IPS DF 6.9 (cell line): ENCODE measurements around the gene PCID2.

Experiments used
- DNase-seq: peaks from one replicate; pipeline ENCODE4 v3.0.0-alpha.2; 2013; ENCODE audit warnings: low read depth, low spot score
- H3K27ac ChIP-seq: one replicate; pipeline ENCODE4 v1.5.1; 2013; ENCODE audit warnings: low read length, control low read depth
- H3K27me3 ChIP-seq: 2 replicates; pipeline ENCODE4 v1.6.1; 2013; ENCODE audit warnings: mild to moderate bottlenecking, low read length; ENCODE audit not compliant: control insufficient read depth, insufficient read depth
- H3K36me3 ChIP-seq: 2 replicates; pipeline ENCODE4 v1.6.1; 2013; ENCODE audit warnings: low read length; ENCODE audit not compliant: control insufficient read depth, insufficient read depth
- H3K4me1 ChIP-seq: 2 replicates; pipeline ENCODE4 v1.6.1; 2013; ENCODE audit warnings: low read length; ENCODE audit not compliant: control insufficient read depth, insufficient read depth
- H3K4me3 ChIP-seq: 2 replicates; pipeline ENCODE4 v1.5.1; 2013; ENCODE audit warnings: mild to moderate bottlenecking, low read length
- H3K9me3 ChIP-seq: 2 replicates; pipeline ENCODE4 v1.6.1; 2013; ENCODE audit warnings: low read length, inconsistent platforms; ENCODE audit not compliant: control insufficient read depth, insufficient read depth
- WGBS: extraction: QIAGEN DNeasy Blood & Tissue Kit; methylation state at CpG from one replicate; pipeline ENCODE4 v1.1.7; 2013; ENCODE audit warnings: mixed read lengths, missing lambda C conversion rate; ENCODE audit not compliant: insufficient read length, insufficient coverage; 5-methylcytosine and 5-hydroxymethylcytosine counted together

The PCID2 gene

DNA sequence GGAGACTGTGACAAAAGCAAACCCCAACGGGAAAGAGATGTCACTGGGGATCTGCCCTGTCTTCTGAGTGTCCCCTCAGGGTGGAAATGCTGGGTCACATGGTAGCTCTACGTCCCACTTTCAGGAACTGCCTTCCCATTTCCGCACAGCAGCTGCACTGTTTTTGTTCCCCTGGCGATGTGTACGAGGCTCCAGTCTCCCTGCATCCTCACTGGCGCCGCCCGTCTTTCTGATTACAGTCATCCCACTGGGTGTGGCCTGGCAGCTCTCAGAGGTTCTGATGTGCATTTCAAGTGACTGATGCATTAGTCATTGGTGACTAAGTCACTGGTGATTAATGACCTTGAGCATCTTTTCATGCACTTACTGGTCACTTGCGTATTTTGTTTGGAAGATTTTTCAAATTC lies 21.2 kb downstream of the PCID2 start:
- no peaks in the 10 kb centered on the region for H3K27me3 ChIP-seq
- H3K4me3 ChIP-seq, result no peak overlapping the region
- DNase-seq, result no peak
- no peaks in the 10 kb centered on the region for H3K9me3 ChIP-seq
- H3K27ac ChIP-seq, result no peak overlapping the region
- no peaks in the 10 kb centered on the region for H3K4me1 ChIP-seq
- no CpG with 5 or more reads among the region's 9 CpGs for WGBS
- H3K36me3 ChIP-seq, result peaks cover 17% of the 10 kb centered on the region

DNA sequence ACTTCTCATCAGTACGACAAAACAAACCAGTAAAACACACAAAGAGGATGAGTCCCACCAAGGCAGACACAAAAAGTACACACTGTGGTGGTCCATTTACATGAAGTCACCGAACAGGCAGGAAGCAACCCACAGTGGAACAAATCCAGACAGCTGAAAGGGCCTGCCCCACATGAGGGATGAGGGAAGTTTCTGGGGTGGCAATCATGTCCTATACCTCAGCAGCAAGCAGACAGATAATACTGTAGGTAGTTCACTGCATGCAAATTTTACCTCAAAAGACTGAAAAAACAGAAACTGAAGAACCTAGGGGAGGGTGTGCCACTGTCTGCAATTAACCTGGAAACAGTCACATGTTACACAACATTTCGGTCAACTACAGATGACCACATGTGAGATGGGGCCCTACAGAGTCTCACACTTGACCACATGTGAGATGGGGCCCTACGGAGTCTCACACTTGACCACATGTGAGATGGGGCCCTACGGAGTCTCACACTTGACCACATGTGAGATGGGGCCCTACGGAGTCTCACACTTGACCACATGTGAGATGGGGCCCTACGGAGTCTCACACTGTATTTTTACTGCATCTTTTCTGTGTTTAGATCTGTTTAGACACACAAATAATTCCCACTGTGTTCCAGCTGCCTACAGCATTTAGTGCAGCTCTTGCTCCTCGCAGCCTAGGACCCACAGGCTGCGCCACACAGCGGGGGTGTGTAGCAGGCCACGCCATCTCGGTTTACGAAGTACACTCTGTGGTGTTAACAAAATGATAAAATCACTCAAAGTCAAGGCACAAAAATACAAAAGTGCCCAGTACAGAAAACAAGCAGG lies 22.2 kb downstream of the PCID2 start:
- no CpG with 5 or more reads among the region's 13 CpGs for WGBS
- Histone ChIP-seq H3K4me1 (no peaks in the 10 kb centered on the region), H3K9me3 (no peaks in the 10 kb centered on the region), H3K27ac (no peak overlapping the region), H3K4me3 (no peak overlapping the region), H3K27me3 (no peaks in the 10 kb centered on the region), H3K36me3 (peaks cover 17% of the 10 kb centered on the region)
- no peak for DNase-seq

DNA sequence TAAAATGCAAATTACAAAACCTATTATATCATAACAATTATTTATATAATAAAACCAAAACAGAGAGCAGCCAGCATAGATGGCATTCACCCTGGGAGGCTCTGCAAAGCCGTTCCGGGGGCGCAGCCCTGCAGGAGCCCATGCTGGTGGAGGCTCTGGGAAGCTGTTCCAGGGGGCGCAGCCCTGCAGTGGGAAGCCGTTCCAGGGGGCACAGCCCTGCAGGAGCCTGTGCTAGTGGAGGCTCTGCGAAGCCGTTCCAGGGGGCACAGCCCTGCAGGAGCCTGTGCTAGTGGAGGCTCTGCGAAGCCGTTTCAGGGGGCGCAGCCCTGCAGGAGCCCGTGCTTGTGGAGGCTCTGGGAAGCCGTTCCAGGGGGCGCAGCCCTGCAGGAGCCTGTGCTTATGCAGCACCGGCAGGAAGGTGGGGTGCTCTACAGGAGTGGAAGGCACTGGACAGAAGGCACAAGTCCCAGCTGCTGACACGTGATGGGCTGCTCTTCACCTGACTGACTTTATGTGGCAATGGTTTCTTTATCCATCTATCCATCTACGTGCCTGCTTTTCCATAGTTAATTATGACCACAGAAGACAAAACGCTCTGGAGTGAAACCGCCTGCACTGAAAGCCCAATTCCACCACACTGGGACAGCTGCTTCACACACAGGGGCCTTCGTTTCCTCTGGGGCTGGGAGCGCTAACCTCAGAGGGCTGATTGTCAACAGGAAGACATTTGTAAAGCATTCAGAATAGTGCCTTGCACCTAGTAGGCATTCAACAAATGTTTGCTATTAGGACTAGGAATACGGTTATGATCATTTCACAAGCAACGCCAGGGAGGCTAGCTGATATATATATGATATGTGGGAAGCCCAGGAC lies 23.7 kb downstream of the PCID2 start:
- no peak for DNase-seq
- Histone ChIP-seq H3K9me3 (no peaks in the 10 kb centered on the region), H3K4me1 (no peaks in the 10 kb centered on the region), H3K36me3 (peaks cover 20% of the 10 kb centered on the region), H3K27ac (no peak overlapping the region), H3K27me3 (no peaks in the 10 kb centered on the region), H3K4me3 (no peak overlapping the region)
- no CpG with 5 or more reads among the region's 22 CpGs for WGBS

DNA sequence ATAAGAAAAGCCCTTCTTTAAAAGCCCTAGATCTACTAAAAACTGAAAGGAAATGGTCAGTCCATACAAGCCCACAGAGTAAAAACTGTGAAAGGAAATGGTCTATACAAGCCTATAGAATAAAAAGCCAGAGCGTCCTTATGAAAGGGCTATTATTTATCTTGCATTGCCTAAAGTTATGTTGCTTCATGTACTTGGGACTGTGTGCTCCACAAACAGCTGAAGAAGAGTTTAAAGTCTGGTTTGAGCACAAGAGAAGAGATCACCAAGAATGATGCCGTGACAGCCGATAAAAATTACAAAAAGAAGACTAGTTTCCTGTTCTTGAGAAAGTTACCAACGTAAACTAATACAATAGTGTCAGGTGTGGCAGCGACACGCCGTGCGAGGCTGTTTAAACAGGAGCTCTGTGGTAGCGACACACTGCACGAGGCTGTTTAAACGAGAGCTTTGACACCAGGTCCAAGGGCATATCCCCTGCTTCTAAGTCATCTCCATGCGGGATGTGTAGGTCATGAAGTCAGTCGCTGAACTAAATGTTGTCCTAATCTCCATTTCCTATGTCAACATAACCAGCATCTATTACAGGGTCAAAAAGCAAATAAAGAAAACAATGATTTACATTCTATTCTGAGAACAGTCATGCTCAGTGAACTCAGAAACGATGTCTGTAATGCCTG lies 24.9 kb downstream of the PCID2 start:
- Histone ChIP-seq H3K4me3 (no peak overlapping the region), H3K27me3 (no peaks in the 10 kb centered on the region), H3K27ac (no peak overlapping the region), H3K4me1 (no peaks in the 10 kb centered on the region), H3K36me3 (peaks cover 24% of the 10 kb centered on the region), H3K9me3 (no peaks in the 10 kb centered on the region)
- WGBS, result no CpG with 5 or more reads among the region's 14 CpGs
- DNase-seq, result no peak

DNA sequence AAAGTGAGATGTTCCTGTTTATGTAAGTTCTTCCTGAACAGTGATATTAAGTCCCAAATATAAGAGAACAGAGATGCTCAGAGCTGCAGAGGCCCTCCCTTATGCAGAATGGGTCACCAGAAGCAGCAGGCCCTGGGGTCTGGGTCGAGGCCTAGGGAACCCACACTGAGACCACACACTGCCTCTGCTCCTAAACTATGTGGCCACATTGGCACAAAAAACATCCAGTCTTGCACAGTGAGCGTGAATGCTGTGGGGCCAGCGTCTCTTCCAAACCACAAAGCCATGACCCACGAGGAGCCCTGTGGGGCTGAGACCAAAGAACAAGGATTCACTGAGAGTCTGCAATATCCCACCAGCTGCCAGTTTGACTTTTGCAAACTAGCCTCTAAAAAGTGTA lies 26.4 kb downstream of the PCID2 start:
- Histone ChIP-seq H3K27me3 (no peaks in the 10 kb centered on the region), H3K4me3 (no peak overlapping the region), H3K9me3 (no peaks in the 10 kb centered on the region), H3K36me3 (peaks cover 25% of the 10 kb centered on the region), H3K27ac (no peak overlapping the region), H3K4me1 (no peaks in the 10 kb centered on the region)
- no CpG with 5 or more reads among the region's 4 CpGs for WGBS
- no peak for DNase-seq

DNA sequence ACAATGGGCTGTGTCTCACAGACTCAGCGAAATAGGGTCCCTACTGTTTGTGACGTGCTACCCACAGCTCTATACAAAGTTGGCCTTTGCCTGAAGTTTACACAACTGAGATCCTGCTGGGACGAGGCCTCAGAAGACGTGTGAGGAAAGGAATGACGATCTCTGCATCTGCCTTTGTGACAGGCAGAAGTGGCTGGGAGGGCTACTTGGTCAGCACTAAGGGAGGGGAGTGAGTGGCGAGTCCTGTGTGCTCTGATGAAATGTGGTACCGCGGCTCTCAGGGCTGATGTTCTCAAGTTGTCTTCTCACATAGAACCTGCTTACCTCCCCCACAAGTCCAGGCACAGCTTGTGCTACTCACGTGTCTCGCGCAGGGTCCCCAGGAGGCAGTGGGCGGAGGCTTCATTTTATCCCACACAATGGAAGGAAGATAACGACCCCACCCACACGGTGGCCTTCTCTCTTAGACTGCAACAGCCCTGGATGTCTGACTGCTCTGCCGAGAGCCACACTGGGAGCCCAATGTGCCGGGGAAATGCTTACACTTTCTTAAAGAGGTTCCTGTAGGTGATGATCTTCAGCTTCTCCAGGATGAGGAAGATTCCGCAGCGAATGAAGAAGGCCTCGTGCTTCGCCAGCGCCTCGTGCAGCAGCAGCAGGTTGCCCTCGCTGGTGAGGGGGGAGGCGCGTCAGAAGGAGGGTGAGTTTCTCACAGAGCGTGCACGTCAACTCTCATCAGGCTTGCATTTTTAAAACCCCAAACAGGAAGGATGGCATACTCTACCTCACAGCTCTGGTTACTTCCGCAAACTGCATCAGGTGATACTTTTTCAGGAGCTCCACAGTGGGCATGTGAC lies 28.9 kb downstream of the PCID2 start:
- Histone ChIP-seq H3K4me3 (no peak overlapping the region), H3K36me3 (peaks cover 24% of the 10 kb centered on the region), H3K9me3 (no peaks in the 10 kb centered on the region), H3K4me1 (no peaks in the 10 kb centered on the region), H3K27ac (no peak overlapping the region), H3K27me3 (no peaks in the 10 kb centered on the region)
- no CpG with 5 or more reads among the region's 28 CpGs for WGBS
- no peak for DNase-seq

DNA sequence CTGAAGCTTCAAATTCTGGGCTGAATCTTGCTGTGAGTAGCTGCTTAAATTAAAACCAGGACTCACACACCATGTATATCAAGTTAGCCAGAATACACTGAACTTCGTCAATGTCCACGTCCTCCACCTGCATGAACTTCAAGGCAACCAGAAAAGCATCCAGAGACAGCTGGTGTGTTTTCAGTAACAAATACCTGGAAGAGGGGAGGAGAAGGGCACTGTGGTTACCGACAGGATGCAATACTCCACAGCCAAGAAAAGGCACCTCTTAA lies 29.6 kb downstream of the PCID2 start:
- H3K9me3 ChIP-seq, result no peaks in the 10 kb centered on the region
- H3K27me3 ChIP-seq, result no peaks in the 10 kb centered on the region
- peaks cover 23% of the 10 kb centered on the region for H3K36me3 ChIP-seq
- DNase-seq, result no peak
- no peak overlapping the region for H3K27ac ChIP-seq
- no CpG with 5 or more reads among the region's 3 CpGs for WGBS
- no peaks in the 10 kb centered on the region for H3K4me1 ChIP-seq
- H3K4me3 ChIP-seq, result no peak overlapping the region

DNA sequence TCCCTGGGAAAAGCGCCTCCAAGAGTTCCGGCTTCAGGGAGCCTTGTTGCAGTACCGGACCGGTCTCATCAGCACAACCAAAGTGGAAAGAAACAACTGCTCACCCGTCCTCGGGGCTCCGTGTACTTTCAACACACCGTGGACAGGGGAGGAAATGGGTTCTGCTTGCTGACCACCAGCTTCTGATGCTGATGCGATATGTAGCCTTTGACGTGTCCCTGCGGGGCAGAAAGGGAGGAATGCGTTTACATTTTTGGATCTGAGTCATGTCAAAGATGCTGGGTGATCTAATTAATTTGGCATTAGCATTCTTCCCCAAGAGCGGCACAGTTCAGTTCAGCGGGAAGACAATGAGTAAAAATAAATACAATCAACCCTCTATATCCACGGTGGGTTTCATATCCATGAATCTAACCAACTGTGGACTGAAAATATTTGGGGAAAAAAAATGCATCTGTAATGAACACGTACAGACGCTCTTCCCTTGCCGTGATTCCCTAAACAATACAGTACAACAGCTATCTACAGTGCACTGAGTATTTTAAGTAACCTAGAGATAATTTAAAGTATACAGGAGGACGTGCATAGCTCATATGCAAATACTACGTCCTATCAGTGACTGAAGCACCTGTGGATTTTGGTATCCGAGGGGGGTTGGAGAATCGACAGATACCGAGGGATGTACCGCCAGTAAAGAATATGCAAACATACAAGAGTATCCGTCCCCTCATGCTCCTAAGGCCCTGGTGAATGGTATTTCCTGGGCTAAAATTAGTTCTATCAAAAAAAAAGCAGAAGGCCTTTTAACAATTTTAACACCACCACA lies 30.2 kb downstream of the PCID2 start:
- Histone ChIP-seq H3K36me3 (peaks cover 19% of the 10 kb centered on the region), H3K27ac (no peak overlapping the region), H3K4me1 (no peaks in the 10 kb centered on the region), H3K27me3 (no peaks in the 10 kb centered on the region), H3K4me3 (no peak overlapping the region), H3K9me3 (no peaks in the 10 kb centered on the region)
- no CpG with 5 or more reads among the region's 25 CpGs for WGBS
- no peak for DNase-seq

DNA sequence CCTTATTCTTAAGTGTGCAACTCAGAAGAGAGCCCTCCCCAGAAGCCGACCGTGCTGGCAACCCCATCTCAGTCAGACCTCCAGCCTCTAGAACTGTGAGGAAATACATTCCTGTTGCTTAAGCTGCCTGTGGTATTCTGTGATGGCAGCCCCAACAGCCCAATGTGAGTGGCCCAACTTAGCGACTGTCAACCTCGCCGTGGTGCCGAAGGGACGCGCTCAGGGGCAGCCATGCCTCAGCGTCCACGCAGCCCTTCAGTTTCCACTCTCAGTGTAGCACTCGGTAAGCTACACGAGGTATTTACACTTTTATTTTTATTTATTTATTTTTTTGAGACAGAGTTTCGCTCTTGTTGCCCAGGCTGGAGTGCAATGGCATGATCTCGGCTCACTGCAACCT lies 31.6 kb downstream of the PCID2 start:
- Histone ChIP-seq H3K27me3 (no peaks in the 10 kb centered on the region), H3K27ac (no peak overlapping the region), H3K4me3 (no peak overlapping the region), H3K4me1 (no peaks in the 10 kb centered on the region), H3K9me3 (no peaks in the 10 kb centered on the region), H3K36me3 (peaks cover 25% of the 10 kb centered on the region)
- DNase-seq, result no peak
- WGBS, result no CpG with 5 or more reads among the region's 14 CpGs
